ENCODE data around the gene GPC5.
"Not testable (repeated sequence)": the region's sequence is repeated elsewhere in the genome, so short reads cannot be mapped to it uniquely, and the experiment has no call there.

The GPC5 gene

GRCh38 chr13:91398413-91399188 lies at the start of gene GPC5:
GPC5 (plus strand) TSS chr13:91398621.
- no peak for FAIRE-seq

GRCh38 chr13:91348906-91349435 lies 49.5 kb upstream of the GPC5 start:
- no peak for FAIRE-seq

GRCh38 chr13:91349992-91350911 lies 48.2 kb upstream of the GPC5 start:
- no peak for FAIRE-seq

GRCh38 chr13:91351123-91351522 lies 47.3 kb upstream of the GPC5 start:
- FAIRE-seq, result no peak

- FAIRE-seq, result no peak
Measured at GRCh38 chr13:91351980-91352379, 46.4 kb upstream of the GPC5 start.

GRCh38 chr13:91352891-91353290 lies 45.5 kb upstream of the GPC5 start:
- not testable (repeated sequence) for FAIRE-seq

- FAIRE-seq, result no peak
Measured at GRCh38 chr13:91353494-91353893, 44.9 kb upstream of the GPC5 start.

- no peak for FAIRE-seq
Measured at GRCh38 chr13:91355099-91355825, 43.2 kb upstream of the GPC5 start.

GRCh38 chr13:91355826-91356710 lies 42.4 kb upstream of the GPC5 start:
- no peak for FAIRE-seq

- FAIRE-seq, result no peak
Measured at GRCh38 chr13:91356919-91357612, 41.4 kb upstream of the GPC5 start.

GRCh38 chr13:91357613-91358386 lies 40.6 kb upstream of the GPC5 start:
- FAIRE-seq, result no peak

GRCh38 chr13:91358387-91358782 lies 40.0 kb upstream of the GPC5 start:
- FAIRE-seq, result no peak

GRCh38 chr13:91359111-91359510 lies 39.3 kb upstream of the GPC5 start:
- FAIRE-seq, result no peak

GRCh38 chr13:91359631-91360030 lies 38.8 kb upstream of the GPC5 start:
- no peak for FAIRE-seq

- no peak for FAIRE-seq
Measured at GRCh38 chr13:91360246-91360751, 38.1 kb upstream of the GPC5 start.

GRCh38 chr13:91361755-91362271 lies 36.6 kb upstream of the GPC5 start:
- FAIRE-seq, result no peak

- no peak for FAIRE-seq
Measured at GRCh38 chr13:91362908-91363307, 35.5 kb upstream of the GPC5 start.

GRCh38 chr13:91368101-91368500 lies 30.3 kb upstream of the GPC5 start:
- no peak for FAIRE-seq

GRCh38 chr13:91368676-91369440 lies 29.6 kb upstream of the GPC5 start:
- no peak for FAIRE-seq
